CD4-positive, alpha-beta T cell treated with Interleukin-17A for 4 hours (primary cell): Measurements from ENCODE around the gene BTBD9.

Experiments used
- DNase-seq: peaks from one replicate; pipeline ENCODE4 v3.0.0-alpha.2; 2020; ENCODE audit warnings: mixed read lengths

The BTBD9 gene

DNA sequence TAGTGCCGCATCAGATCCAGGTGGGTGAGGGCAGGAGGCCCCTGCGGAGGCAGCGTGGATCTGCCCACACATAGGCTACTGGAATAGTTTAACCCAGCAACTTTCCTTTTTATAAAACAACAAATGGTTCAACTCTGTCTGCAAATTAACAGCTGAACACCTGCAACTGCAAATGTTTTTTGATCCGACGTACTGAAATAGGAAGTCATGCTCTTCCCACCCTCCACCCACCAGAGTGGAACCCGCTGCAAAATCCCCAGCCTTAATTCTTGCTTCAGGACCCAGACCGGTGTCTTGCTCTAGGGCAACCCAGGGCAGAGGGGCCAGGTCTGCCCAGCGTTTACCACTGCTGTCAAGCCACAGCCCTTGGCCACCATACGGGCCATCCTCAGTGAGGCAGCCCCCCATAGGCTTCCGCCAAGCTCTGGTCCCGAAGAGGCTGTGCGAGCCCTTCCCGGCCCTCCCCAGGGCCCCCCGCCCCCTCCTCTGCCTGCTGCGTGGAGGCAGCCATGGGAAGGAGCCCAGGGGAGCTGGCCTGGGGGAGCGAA is 485.9 kb downstream of the BTBD9 start:
- DNase-seq, result no peak

DNA sequence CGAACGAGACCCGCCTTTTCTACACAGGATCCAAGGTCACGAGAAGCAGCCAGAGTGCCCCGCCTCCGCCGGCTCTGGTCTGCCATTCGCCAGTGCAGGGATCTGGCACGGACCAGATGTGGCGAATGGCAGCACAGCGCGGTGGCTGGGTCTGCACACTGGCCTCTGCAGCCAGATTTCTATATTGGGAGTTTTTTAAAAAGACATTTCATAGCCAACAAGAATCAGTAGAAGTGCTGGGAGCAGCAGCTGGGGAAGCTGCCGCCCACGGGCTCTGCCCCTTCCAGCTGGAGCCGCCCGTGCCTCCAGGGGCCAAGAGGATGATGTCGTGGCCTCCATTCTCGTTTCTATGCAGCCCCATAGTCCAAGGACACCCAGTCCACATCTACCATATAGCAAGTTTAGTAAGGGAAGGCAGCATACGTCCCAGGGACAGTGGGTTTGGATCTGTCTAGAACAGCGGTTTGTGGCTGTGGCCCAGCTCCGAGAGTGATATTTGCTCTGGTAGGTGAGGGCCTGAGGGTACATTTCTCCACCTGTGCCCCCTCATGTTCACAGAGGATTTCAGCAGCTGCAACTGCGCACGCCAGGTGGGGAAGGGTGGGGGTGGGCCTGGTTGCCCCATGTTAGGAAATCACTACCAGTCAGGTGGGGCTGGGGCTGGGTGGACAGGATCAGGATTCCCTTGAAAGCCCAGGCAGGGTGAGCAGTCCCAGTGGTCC is 486.5 kb downstream of the BTBD9 start:
- no peak for DNase-seq

DNA sequence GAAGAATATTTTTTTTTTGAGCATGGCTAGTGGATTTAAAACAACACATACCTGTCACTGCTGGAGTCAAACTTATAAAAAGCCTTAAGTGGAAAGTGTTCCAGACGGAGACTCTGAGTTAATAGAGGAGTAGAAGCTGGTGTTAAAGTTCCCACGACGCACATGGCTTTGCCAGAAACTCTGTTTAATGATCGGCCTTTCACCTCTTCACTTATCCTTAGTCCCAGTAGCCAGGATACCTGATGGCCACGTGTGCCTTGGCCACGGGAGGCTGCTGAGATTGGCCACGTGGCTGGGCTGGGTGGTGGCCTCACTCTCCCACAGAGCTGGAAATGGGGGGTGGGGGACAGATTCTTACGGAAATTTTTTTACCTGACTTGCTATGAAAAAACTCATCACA is 487.1 kb downstream of the BTBD9 start:
- DNase-seq, result no peak

DNA sequence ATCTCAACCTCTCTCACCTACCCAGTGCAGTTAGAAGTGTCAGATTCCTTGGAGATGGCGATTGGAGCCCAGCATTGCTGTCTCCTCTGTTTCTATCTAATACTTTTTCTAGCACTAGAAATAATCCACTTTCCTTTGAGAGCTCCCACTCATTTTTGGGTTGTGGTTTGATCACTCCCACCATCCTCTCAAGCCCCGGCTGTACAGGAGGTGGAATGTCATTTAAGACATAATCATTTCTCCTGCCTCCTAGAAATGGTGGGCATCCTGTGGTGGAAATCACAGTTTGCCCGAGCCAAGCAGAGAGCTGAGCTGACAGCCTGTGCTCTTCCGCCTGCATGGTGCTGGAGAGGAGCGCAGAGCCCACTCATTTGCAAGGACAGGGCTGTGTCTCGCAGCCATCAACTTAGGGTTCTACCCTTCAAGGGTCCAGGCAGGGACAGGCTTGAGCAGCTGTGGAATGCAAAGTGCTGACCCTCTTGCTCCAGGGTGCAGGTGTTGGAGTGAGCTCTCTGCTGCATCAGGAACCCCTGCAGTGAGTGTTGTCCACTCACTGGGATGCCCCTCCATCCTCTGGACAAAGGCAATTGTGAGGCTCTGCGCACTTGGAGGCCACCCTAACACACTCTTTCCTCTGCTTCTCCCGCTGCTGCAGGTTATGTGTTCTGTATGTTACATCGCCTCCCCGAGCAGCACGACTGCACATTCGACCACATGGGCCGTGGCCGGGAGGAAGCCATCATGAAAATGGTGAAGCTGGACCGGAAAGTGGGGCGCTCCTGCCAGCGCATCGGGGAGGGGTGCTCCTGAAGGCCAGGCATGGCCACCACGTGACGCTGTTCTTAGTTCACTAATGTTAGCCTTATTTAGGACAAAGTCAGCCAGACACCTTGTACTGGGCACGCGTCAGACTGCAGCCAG is 487.9 kb downstream of the BTBD9 start:
- DNase-seq, result no peak

DNA sequence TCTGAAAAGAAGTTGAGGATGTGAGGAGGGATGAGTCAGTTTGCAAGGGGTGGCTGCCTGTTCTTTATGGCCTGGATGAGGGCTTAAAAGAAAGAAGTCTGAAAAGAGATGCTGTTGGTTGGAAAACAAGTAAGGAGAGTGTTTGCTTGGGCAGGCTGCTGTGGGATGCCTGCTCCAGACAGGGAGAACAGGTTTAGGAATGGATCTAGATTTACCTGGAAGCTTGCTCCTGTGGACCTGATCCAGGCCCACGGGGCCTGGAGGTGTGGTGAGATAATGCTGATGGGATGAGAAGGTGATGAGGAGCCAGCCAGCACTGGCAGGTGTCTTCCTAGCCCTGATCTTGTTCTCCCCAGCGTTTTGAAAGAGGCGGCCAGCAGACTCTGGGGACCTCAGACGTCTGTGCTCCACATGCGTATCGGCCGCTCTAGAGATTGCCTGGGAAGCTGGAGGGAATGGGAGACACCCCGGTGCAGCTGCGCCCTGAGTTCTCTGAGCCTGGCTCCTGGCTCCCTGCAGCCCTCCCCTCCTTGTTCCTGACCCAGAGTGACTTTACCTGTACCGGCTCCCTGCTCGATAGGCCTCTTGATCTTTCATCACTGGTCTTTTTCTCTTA is 488.9 kb downstream of the BTBD9 start:
- no peak for DNase-seq

DNA sequence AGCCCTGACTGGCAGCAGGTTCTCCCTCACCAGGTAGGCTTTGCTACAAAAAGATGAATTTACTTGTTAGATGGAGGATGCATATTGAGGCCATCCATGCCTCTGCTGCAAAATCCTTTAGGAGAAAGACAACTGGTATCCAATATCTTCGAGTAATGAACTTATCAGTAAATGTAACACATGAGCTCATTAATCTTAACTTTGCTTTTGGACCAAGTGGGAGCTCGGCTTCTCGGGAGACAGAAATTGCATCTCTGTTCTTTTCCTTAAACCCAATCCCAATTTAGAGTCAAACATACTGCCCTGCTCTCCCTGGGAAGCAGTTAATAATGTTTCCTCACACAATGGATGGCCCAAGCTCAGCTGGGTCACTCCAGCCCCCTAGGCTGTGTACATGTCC is 489.7 kb downstream of the BTBD9 start:
- DNase-seq, result no peak

DNA sequence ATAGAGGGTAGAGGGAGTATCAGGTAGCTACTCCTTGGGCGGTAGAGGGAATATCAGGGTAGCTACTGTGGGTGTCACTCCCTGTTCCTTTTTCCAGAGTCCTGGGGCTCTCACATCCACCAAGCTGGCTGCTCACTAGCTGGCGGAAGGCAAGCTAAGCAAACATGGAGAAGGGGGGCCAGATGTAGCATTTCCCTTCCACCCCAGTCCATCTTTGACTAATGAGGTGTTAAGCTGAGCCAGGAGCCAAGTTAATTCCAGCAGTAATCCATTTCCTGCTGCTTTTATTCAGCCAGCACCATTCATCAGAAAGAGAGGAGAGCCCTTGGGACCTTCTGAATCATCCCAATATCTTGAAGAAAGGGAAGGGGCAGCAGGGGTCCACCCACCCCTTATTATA is 490.2 kb downstream of the BTBD9 start:
- no peak for DNase-seq

DNA sequence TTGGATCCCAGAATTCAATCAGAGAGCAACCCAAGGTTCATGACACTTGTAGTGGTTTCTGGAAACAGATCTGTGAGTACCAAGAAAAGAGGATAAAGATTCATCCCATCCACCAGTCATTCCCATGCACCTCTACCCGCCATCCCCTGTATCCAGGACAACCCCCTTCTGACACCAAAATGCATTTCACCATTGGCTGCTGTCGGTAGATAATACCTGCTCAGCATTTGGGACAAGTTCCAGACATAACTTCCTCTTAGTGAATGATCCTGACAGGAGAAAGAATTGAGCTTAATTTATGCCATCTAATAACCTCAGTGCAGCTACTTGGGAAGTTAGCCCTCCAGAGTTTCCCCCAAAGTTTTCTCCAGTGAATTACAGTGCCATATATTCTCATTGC is 491.1 kb downstream of the BTBD9 start:
- no peak for DNase-seq

DNA sequence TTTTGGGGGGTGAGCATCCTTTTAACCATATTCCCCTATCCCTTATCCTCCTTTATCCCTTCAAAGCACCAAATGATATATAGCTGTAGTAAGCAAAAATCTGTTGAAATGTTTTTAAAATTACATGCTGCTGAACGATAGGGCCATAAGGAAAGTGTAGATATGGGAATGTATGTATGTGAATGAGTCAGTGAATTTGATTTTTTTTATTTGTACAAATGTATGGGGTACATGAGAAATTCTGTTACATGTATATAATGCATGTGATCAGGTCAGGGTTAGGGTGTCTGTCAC is 493.0 kb downstream of the BTBD9 start:
- DNase-seq, result no peak

DNA sequence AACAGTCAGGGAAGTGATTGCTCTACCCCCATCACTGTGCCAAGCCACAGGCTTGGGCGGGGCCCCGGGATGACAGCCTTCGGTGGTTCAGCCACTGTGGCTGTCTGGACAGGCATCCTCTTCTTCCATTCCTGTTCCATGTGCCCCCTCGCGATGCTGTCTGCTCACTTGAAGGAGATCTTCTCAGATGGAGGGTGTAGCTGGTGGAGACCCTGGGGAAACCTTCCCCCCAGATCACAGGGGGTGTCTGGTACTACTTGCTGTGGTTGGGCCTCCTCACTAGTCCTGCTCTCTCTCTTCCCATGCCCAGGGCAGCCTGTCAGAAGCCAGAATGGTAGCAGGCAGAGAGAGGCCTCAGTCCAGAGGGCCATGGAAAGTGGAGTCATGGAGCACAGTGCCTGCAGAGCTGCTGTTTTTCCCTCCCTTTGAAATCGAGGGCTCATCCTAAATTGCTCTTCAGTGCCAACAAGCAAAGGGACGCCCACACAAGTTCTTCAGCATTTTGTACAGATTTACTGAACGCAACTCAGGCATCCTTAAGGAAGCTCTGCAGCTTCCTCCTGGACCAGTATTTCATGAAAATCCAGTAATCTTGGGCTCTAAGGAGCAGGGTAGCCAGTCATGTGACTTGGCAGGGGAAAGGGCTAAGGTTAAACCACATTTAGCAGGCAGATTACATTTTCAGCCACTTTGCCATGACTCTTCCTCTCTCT is 493.6 kb downstream of the BTBD9 start:
- no peak for DNase-seq

DNA sequence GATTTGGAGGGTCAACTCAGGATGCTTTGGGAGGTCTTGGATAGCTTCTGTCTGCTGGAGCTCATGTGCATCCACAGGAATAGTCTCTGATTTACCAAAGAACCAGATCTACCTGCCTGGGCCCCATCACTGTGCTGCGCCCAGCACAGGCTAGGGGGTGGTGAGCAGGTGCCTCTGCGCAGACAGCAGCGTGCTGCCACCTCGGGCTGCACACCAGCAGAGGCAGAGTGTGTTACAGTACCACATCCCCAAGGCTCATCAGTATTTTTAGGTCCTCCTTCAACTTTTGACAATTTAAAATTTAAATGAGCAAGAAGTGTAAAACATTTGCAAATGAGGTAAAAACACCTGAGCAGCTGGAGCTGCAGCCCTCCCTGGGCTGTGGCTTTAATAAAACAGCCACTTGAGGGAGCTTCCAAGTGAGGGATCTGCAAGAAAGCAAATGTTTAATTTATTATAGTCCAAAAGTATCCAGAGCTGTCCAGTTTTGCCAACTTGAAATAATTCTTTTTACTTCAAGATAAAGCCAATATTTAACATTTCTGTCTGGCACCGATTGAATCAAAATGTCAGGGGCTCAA is 495.3 kb downstream of the BTBD9 start:
- DNase-seq, result no peak

DNA sequence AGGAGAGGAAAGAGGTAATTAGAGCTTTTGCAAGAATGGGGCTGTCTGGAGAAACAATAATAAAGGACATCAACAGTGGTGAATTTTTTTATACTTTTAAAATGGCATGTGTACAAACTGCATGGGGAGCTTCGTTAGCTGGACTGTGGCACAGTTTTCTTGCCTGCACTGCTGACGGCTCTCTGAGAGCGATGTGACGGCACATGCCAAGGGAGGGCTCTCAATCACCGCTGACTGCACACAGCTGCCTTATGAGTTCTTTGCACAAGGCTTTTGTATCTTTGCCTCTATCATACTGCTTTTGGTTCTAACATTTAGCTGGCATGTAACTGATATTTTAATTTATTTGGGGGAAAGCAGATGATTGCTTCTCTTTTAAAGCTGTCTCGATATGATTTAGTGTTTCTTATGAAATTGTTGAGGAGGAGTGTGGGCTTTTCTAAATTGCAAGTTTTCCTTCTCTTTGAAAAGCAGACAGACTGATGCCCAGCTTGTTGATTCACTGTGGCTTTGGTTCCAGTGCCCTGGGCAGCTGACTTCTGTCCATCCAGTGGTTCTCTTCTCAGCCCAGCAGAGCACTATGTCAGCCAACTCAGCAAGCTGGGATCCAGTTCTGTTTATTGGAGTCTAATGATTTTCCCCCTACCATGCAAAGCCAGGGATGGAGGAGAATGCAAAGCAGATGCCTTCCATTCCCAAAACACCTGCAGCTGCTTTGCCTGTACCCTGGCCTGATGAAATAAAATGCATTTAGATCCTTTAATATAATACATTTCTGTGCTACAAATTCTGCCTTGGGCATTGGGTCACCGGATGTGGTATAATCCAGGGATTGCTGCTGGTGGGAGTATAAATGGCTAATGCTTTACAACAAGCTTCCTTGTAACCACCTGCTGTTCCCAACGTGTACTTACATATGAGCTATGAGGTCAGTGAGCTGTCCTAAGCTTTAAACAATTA is 496.3 kb downstream of the BTBD9 start:
- DNase-seq, result no peak

DNA sequence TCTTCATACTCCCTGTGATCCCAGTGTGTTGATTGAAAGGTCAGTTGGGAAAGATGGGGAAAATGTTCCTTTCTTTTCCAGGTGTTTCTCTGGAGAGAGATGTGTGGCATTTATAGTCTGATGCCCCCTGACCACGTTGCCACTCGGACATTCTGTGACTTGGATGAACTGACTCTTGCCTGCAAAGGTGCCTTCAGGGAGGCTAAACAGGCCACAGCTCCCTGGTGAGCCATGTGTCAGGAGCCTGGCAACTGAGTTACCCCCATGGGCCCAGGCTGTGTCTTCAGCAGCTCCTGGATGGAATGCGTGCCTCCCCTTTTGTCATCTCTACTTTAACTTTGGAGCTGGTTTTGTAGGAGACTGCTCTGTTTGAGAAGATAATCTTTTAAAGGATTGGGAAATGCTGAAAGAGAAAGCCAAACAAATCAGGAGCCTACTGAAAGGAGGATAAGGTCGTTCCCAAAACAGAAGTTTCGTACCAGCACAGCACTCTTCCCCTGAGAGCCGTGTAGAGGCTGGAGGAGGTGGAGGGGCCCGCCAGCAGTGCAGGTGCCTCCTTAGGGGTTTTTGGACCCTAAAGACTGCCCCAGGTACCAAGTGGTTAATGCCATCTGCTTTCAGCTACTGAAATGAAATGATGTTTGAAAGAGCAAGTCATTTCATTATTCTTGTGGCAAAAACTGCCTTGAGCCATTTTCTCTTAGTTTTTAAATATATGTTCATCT is 497.4 kb downstream of the BTBD9 start:
- DNase-seq, result no peak

DNA sequence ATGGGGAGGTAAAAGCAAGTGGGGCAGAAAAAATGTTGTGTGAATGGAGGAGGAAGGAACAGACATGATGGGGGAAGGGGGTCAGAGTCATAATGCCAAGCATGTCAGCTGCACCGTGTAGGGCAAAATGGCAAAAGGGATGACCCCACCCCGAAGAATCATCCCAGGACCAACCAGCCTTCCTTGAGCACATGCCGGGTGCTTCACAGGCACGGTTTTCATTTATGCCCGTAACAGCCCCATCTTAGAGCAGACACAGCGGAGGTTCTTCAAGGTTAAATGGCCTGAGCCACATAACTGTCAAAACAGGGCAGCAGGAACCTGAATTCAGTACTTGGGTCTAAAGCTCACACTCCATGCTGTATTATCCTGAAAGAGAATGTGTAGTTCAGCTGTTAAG is 498.0 kb downstream of the BTBD9 start:
- DNase-seq, result no peak

DNA sequence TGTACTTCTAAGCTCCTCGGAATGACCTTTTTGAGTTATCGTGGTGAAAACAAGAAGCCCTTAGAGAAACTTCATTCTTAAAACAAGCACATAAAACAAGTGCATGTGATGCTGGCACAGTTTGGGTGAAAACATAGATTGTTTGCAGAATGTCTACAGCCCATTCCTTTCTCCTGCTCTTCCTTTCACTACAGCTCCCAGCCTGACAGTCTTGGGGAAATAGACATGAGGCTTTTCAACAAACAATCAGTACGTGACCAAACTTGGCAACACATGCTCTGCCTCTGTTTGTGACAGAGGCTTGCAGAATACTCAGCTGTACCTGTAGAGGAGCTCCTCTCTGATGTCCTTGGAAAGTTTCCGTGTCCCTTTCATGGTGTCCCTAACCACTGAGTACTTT is 498.6 kb downstream of the BTBD9 start:
- no peak for DNase-seq

DNA sequence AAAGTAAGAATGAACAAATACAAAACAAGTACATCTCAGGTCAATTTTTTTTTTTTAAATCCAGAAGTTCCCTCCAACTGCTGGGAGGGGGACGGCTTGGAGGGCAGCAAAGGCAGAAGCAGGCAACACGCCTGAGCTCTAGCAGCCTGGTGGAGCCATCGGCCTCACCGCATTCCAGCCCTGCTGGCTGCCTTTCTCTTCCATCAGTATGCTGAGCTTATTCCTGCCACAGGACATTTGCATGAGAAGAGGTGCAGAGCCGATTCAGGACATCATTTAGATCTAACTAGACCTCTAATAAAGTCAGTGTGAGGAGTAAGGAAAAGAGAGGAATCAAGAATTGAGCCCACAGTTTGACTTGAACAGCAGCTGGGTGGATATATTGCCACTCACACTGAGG is 501.4 kb downstream of the BTBD9 start:
- no peak for DNase-seq

DNA sequence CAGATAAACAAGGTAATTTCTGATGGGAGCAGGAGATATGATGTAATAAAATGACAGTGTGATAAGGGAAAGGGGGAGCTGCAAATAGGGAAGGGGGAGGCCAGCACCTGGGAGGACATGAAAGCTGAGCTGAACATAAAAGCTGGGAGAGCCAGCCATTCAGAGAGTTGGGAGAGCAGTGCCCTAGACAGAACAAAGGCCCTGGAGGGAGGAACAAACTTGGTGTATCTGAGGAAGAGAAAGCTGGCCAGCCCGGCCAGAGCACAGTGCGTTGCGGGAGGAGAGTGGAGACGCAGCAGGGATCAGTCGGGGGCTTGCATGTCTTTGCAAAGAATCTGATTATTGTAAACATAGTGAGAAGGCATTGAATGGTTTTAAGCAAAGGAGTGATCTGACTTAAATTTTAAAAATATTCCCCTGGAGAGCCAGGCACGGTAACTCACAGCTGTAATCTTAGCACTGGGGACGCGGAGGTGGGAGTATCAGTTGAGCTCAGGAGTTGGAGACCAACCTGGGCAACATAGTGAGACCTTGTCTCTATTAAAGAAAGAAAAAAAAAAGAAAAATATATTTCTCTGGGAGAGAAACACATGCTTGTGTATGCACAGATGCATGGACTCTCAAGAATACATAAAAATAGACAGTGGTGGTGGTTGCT is 502.0 kb downstream of the BTBD9 start:
- no peak for DNase-seq

DNA sequence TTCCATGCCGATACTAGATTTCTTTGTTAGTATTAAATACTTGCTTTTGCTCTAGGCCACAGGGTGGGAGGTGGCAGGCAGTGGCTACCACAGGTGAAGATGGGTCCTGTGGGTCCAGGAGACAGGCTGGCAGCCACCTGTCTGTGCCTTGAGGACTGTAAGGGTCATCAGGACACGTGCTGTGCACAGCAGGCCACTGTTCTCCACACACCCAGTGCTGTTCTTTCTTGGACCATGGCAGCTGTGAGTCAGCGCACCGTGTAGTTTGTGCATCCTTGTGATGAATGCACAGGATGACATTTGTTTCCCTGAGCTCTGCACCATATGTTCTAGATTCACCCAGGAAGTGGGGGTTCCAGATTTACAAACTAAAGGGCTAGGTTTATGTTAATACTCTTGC is 503.2 kb downstream of the BTBD9 start:
- no peak for DNase-seq

DNA sequence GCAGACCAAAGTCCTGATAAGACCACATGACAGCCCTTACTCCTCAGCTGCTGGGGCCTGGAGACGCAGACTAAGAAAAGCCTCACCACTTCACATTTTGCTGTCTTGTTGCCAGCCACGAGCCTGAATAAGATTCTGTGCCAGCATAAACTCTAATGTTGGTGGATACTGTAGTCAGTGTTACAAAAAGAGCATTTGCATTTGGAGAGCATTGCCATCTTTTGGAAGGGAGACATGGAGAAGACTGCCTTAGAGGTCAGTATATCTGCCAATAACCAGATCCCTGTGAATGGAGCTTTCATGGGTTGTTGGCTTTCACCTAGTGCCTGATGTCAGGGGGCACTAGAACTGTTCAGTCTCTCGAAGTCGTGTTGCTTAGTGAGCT is 505.0 kb downstream of the BTBD9 start:
- DNase-seq, result no peak
